ENCODE data around the gene SPINK6. TPM values are rescaled to one million over a fixed set of nuclear protein-coding genes. Genes with fewer than 3 reads are reported as not detected.

SPINK6 gene
- total RNA-seq, 3 donors from 2014 or later: 3.0 TPM; not detected in 2

DNA sequence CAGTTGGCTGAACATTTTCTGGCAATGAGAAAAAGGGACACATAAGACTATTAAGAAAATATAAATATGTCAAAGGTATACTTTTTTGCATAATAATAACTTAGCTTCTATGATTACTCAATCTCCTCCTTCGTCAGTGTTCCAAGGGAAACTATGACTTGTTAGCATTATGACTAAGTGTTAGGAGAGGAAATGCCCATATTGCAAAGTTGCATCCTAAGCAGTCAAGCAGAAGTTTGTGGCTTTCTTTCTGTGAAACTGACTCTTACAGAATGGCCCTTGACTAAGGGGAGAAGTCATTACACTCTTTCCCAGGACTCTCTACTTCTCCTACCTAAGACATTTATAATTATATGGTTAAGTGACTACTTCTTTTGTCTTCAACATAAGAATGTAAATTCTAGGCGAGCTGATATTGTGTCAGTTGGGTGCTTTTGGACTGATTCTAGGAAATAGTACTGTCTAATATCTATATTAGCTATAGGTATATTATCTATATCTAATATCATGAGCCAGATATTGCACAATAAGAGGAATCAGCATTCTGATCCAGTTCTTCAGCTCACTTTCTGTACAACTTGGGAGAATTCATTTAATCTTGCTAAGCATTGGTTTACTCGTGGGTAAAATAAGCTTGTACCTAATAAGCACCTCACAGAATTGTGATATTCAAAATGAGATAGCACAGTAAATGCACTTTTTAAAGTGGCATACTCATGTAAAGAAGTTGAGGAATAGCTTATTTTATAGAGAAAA lies 16.4 kb upstream of the SPINK6 start:
- DNase-seq (no peak), ATAC-seq (peak; percentile 48)
- TF ChIP-seq, protein P1, sequence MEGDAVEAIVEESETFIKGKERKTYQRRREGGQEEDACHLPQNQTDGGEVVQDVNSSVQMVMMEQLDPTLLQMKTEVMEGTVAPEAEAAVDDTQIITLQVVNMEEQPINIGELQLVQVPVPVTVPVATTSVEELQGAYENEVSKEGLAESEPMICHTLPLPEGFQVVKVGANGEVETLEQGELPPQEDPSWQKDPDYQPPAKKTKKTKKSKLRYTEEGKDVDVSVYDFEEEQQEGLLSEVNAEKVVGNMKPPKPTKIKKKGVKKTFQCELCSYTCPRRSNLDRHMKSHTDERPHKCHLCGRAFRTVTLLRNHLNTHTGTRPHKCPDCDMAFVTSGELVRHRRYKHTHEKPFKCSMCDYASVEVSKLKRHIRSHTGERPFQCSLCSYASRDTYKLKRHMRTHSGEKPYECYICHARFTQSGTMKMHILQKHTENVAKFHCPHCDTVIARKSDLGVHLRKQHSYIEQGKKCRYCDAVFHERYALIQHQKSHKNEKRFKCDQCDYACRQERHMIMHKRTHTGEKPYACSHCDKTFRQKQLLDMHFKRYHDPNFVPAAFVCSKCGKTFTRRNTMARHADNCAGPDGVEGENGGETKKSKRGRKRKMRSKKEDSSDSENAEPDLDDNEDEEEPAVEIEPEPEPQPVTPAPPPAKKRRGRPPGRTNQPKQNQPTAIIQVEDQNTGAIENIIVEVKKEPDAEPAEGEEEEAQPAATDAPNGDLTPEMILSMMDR (IDR thresholded peaks at IDR 0.05): no peak
- Histone ChIP-seq H3K4me1 (ENCODE audit: low read depth) (no peaks in the 10 kb centered on the region), H3K36me3 (ENCODE audit: low read depth) (no peaks in the 10 kb centered on the region), H3K4me3 (no peak overlapping the region), H3K9me3 (no peaks in the 10 kb centered on the region)
- intact Hi-C loops (cut with DNase I, micrococcal nuclease): loop anchor here (10.0 kb wide), 1 partner anchor 188 kb away; no protein-coding TSS in a partner anchor

GRCh38 chr5:148191010-148191409 lies 11.8 kb upstream of the SPINK6 start:
- Histone ChIP-seq H3K9me3 (no peaks in the 10 kb centered on the region), H3K36me3 (ENCODE audit: low read depth) (no peaks in the 10 kb centered on the region), H3K4me1 (ENCODE audit: low read depth) (no peaks in the 10 kb centered on the region), H3K4me3 (no peak overlapping the region)
- ATAC-seq (no peak), DNase-seq (no peak)
- TF ChIP-seq, protein P1 (IDR thresholded peaks at IDR 0.05): no peak
- intact Hi-C loops (cut with DNase I, micrococcal nuclease): no loop called here

DNA sequence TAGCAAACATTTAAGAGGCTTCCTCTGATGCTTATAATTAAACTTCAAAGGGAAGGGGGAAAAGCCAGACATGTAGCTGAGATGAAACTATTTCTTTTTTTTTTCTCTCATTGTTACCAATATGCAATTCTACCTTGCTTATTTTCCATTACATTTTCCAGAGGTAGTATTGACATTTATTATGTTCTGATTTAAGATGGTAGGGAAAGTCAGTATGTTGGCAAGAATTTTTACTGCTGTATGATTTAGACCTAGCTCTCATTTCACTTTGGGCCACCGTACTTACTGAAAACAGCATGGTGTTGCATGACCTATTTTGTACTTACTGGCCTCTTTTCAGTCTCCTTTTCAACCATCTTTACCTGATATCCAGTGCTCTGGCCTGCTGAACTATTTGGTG lies 9.6 kb upstream of the SPINK6 start:
- no peak overlapping the region for H3K4me3 ChIP-seq
- TF ChIP-seq, protein P1 (IDR thresholded peaks at IDR 0.05): no peak
- H3K36me3 ChIP-seq (ENCODE audit: low read depth): no peaks in the 10 kb centered on the region
- DNase-seq (no peak), ATAC-seq (no peak)
- intact Hi-C loops (cut with DNase I, micrococcal nuclease): no loop called here
- no peaks in the 10 kb centered on the region for H3K4me1 ChIP-seq (ENCODE audit: low read depth)
- H3K9me3 ChIP-seq: no peaks in the 10 kb centered on the region

DNA sequence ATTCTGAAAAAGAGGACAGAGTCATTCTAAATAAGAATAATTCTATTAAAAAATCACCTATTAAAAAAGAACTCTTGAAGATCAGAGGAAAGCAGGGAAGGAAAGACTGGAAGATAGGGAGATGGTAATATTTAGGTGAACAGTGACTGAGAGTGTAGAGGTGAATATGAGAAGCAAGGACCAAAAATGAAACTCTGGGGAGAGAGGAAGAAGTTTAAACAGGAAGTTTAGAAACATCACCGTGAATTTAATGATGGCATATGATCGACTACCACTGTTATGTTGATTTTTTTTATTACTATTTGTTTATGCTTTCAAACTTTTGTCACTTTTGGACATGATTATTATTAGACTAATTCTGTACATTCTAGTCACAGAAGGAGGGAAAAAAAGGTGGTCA lies 1.7 kb upstream of the SPINK6 start:
- intact Hi-C loops (cut with DNase I, micrococcal nuclease): no loop called here
- TF ChIP-seq, protein P1 (IDR thresholded peaks at IDR 0.05): no peak
- ATAC-seq (no peak), DNase-seq (no peak)
- H3K36me3 ChIP-seq (ENCODE audit: low read depth): no peaks in the 10 kb centered on the region
- no peaks in the 10 kb centered on the region for H3K4me1 ChIP-seq (ENCODE audit: low read depth)
- no peak overlapping the region for H3K4me3 ChIP-seq
- H3K9me3 ChIP-seq: no peaks in the 10 kb centered on the region

- Histone ChIP-seq H3K4me1 (ENCODE audit: low read depth) (no peaks in the 10 kb centered on the region), H3K36me3 (ENCODE audit: low read depth) (no peaks in the 10 kb centered on the region), H3K4me3 (no peak overlapping the region), H3K9me3 (no peaks in the 10 kb centered on the region)
- TF ChIP-seq, protein P1 (IDR thresholded peaks at IDR 0.05): no peak
- no peak for ATAC-seq
- intact Hi-C loops (cut with DNase I, micrococcal nuclease): no loop called here
- no peak for DNase-seq
Observed at GRCh38 chr5:148205044-148205806, 2.4 kb downstream of the SPINK6 start.

Data from mucosa of descending colon (tissue), 3 donors.